ENCODE results near the gene C2CD2. TPM values are rescaled to one million over a fixed set of nuclear protein-coding genes. Genes with fewer than 3 reads are reported as not detected.

C2CD2 gene
- total RNA-seq, 4 donors from 2014 or later = 3.0 to 15.7 (median 7.4) TPM

DNA sequence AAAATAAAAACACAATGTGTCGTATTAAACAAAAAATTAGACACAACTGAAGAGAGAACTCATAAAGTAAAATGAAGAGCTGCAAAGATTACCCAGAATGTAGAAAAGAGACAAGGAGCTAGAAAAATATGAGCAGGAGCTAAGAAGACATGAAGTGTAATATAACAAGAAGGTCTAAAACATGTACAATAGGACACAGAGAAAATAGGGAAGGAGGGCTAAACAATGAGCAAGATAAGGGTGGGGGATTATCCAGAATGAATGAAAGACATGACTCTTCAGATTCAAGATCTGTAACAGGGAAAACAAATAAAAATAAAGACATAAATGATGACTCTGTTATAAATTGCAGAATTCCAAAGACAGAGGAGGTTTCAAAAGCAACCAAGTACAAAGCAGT, 112.9 kb downstream of the C2CD2 start:
- TF ChIP-seq POLR2A (IDR thresholded peaks at IDR 0.05) (no peak), POLR2AphosphoS5 (IDR thresholded peaks at IDR 0.05) (no peak), EP300 (IDR thresholded peaks at IDR 0.05; ENCODE audit: low read depth) (no peak)
- TF ChIP-seq, protein P1, sequence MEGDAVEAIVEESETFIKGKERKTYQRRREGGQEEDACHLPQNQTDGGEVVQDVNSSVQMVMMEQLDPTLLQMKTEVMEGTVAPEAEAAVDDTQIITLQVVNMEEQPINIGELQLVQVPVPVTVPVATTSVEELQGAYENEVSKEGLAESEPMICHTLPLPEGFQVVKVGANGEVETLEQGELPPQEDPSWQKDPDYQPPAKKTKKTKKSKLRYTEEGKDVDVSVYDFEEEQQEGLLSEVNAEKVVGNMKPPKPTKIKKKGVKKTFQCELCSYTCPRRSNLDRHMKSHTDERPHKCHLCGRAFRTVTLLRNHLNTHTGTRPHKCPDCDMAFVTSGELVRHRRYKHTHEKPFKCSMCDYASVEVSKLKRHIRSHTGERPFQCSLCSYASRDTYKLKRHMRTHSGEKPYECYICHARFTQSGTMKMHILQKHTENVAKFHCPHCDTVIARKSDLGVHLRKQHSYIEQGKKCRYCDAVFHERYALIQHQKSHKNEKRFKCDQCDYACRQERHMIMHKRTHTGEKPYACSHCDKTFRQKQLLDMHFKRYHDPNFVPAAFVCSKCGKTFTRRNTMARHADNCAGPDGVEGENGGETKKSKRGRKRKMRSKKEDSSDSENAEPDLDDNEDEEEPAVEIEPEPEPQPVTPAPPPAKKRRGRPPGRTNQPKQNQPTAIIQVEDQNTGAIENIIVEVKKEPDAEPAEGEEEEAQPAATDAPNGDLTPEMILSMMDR (IDR thresholded peaks at IDR 0.05) = no peak
- Histone ChIP-seq H3K36me3 (peaks cover 0 to 3% (median 0%) of the 10 kb centered on the region in 4 donors), H3K4me1 (no peaks in the 10 kb centered on the region), H3K9me3 (peaks cover 9 to 13% of the 10 kb centered on the region in 2 donors), H3K27me3 (no peaks in the 10 kb centered on the region), H3K4me3 (no peak overlapping the region), H3K27ac (no peak overlapping the region)
- in situ Hi-C loops (cut with MboI; ENCODE audit: low pct_ligation_motif_present in 1 of 4, low pct_unique_long_range_greater_than_20kb in 1 of 4, low sequenced_read_pairs in 3 of 4) = no loop called here
- intact Hi-C loops (cut with DNase I; ENCODE audit: low total_unique reads) = no loop called here
- 85 to 97% methylated on average over 1 of the region's 1 CpG for WGBS, 2 donors (ENCODE audit: low coverage in 1 of 2)
- no peak for DNase-seq

GRCh38 chr21:41839387-41840000, 114.3 kb downstream of the C2CD2 start:
- no peak for DNase-seq
- intact Hi-C loops (cut with DNase I; ENCODE audit: low total_unique reads) = no loop called here
- H3K4me1 ChIP-seq = no peaks in the 10 kb centered on the region
- 95 to 100% methylated on average over 1 to 21 of the region's 21 CpGs for WGBS, 2 donors (ENCODE audit: low coverage in 1 of 2)
- TF ChIP-seq POLR2AphosphoS5 (IDR thresholded peaks at IDR 0.05) = no peak
- no peak for TF ChIP-seq POLR2A (IDR thresholded peaks at IDR 0.05)
- TF ChIP-seq, protein P1 (IDR thresholded peaks at IDR 0.05) = no peak
- TF ChIP-seq EP300 (IDR thresholded peaks at IDR 0.05; ENCODE audit: low read depth) = no peak
- in situ Hi-C loops (cut with MboI; ENCODE audit: low pct_ligation_motif_present in 1 of 4, low pct_unique_long_range_greater_than_20kb in 1 of 4, low sequenced_read_pairs in 3 of 4) = no loop called here
- H3K36me3 ChIP-seq = peaks cover 0 to 3% (median 0%) of the 10 kb centered on the region in 4 donors
- H3K27ac ChIP-seq = no peak overlapping the region
- H3K4me3 ChIP-seq = no peak overlapping the region
- H3K27me3 ChIP-seq = no peaks in the 10 kb centered on the region
- peaks cover 9 to 13% of the 10 kb centered on the region in 2 donors for H3K9me3 ChIP-seq

DNA sequence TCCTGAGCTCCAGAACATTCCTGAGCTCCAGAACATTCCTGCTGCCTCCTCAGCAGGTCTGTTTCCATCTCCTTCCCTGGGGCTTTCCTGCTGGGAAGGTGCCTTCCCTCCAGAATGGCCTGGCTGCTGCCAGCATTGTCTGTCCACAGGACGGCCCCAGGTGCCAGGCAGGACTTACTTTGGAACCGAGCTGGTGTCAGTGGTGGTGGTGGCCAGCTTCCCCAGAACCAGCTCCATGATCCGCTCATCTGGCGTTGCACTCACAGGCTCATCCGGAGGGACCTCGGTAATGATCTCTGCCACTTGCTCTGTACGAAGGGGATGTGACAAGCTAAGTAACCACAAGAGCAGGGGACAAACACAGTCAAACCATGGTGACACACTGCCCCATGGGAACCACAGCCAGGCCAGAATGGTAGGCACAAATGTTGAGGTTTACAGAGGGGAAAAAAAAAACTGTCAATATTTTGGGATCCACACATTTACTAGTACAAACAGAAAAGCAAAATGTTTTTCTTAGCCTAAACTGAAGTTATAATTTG, 116.0 kb downstream of the C2CD2 start:
- Histone ChIP-seq H3K36me3 (peaks cover 0 to 3% (median 0%) of the 10 kb centered on the region in 4 donors), H3K27ac (no peak overlapping the region), H3K27me3 (no peaks in the 10 kb centered on the region), H3K4me1 (no peaks in the 10 kb centered on the region), H3K4me3 (no peak overlapping the region), H3K9me3 (peaks cover 9 to 13% of the 10 kb centered on the region in 2 donors)
- intact Hi-C loops (cut with DNase I; ENCODE audit: low total_unique reads) (loop anchor here (2.0 kb wide), 1 partner anchor 585 kb away; no protein-coding TSS in a partner anchor), in situ Hi-C loops (cut with MboI; ENCODE audit: low pct_ligation_motif_present in 1 of 4, low pct_unique_long_range_greater_than_20kb in 1 of 4, low sequenced_read_pairs in 3 of 4) (no loop called here)
- WGBS, 2 donors (ENCODE audit: low coverage in 1 of 2) = 73% methylated on average over 7 of the region's 7 CpGs; no CpG with 5 or more reads in 1 of the 2 donors
- TF ChIP-seq POLR2AphosphoS5 (IDR thresholded peaks at IDR 0.05) (no peak), EP300 (IDR thresholded peaks at IDR 0.05; ENCODE audit: low read depth) (no peak), POLR2A (IDR thresholded peaks at IDR 0.05) (no peak)
- TF ChIP-seq, protein P1 (IDR thresholded peaks at IDR 0.05) = no peak
- DNase-seq = no peak

DNA sequence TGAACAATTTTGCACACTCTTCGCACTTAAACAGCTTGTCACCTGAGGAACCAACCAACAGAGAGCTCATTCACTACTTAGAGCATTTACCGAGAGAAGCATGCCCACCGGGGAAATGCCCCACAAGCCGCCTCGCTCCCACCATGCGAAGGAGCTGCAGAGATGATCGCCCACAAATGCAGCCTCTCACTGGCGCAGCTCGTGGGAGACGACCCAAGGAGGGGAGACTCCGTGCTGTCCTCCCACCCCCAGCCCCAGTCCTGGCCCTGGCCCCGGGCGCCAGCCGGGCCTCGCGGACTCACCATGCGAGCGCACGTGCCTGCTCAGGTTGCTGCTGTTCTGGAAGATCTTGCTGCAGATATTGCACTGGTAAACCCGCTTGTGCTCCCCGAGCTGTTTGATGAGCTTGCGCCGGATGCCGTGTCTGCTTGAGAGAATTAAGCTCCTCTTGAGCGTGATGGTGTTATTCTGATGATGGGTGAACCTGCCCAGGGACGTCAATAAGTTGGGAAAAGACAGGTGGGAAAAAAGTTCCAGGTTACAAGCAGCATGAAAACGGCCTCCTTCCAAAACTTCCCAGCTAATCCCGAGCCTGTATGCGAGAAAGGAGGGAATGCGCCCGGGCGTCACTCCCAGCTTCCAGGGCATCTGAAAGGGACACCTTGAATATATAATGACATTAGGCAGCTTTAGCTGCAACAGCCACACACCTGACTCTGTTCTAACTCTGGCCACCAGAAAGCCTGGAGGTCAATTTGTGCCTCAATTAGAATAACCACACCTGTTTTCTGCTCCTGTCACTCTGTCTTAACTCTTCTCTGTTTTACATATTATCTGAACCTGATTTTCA, 117.4 kb downstream of the C2CD2 start:
- H3K36me3 ChIP-seq = peaks cover 0 to 3% (median 0%) of the 10 kb centered on the region in 4 donors

More for the DNA sequence above, 117.4 kb downstream of the C2CD2 start:
- Histone ChIP-seq H3K9me3 (peaks cover 9 to 10% of the 10 kb centered on the region in 2 donors), H3K27ac (peak overlapping the region in 1 of 4 donors; percentile 19), H3K27me3 (no peaks in the 10 kb centered on the region), H3K4me1 (no peaks in the 10 kb centered on the region), H3K4me3 (no peak overlapping the region)
- no peak for DNase-seq
- in situ Hi-C loops (cut with MboI; ENCODE audit: low pct_ligation_motif_present in 1 of 4, low pct_unique_long_range_greater_than_20kb in 1 of 4, low sequenced_read_pairs in 3 of 4) = no loop called here
- 98% methylated on average over 11 to 30 of the region's 32 CpGs for WGBS, 2 donors (ENCODE audit: low coverage in 1 of 2)
- no peak for TF ChIP-seq POLR2A (IDR thresholded peaks at IDR 0.05)
- TF ChIP-seq EP300 (IDR thresholded peaks at IDR 0.05; ENCODE audit: low read depth) = no peak
- TF ChIP-seq POLR2AphosphoS5 (IDR thresholded peaks at IDR 0.05) = no peak
- TF ChIP-seq, protein P1 (IDR thresholded peaks at IDR 0.05) = no peak
- intact Hi-C loops (cut with DNase I; ENCODE audit: low total_unique reads) = loop anchor here (2.0 kb wide), 1 partner anchor 586 kb away; no protein-coding TSS in a partner anchor

All from transverse colon (tissue), 4 donors.